HepG2 (cell line): ENCODE measurements around the gene NTN5. TPM values are rescaled to one million over a fixed set of nuclear protein-coding genes. Genes with fewer than 3 reads are reported as not detected.

Experiments used
- ATAC-seq: fragments of 200-7000 bp; cut with Tn5 transposase; 3 replicates; pipeline ENCODE4 v1.9.1; 2020; ENCODE audit warnings: mild to moderate bottlenecking, moderate library complexity
- BruUV-seq: library from RNA; stranded (reverse); fragments of 400-500 nt; replicated peaks from 2 replicates; lab custom pipeline; 2021; lab: Mats Ljungman, UMichigan
- CTCF ChIA-PET: fragments of 300-600 bp; formaldehyde crosslinking; extraction: SDS; loops from one replicate; lab custom pipeline; 2021; ENCODE audit warnings: low total read pairs, inconsistent platforms, low intra/inter-chr PET ratio; lab: Yijun Ruan, JAX
- POLR2A ChIA-PET: fragments of 350-600 bp; sonication (Branson Sonifier 250); formaldehyde crosslinking; loops from one replicate; lab custom pipeline; 2020; ENCODE audit warnings: antibody characterized with exemption, inconsistent platforms; lab: Yijun Ruan, JAX
- DNase-seq: peaks from one replicate; pipeline ENCODE4 v3.0.0-alpha.2; 2015; ENCODE audit warnings: low spot score
- FAIRE-seq: peaks from 3 replicates; lab custom pipeline; 2011; peaks lifted over from hg19 to GRCh38; lab: Jason Lieb, UNC
- H2AFZ ChIP-seq: one replicate; pipeline ENCODE4 v1.6.1; 2011; ENCODE audit warnings: low read length, inconsistent platforms
- H3K27ac ChIP-seq: fragments of 300-600 bp; 3 replicates; pipeline ENCODE4 v1.8.0; 2011; ENCODE audit warnings: mixed run types, mild to moderate bottlenecking, mixed read lengths, low read length, inconsistent platforms; ENCODE audit not compliant: insufficient read depth; ENCODE audit errors: extremely low read length
- H3K27me3 ChIP-seq, 2 experiments: fragments of 200-600 bp in 1 of 2; 2 replicates in 1 of 2; 3 replicates in 1 of 2; pipeline versions ENCODE4 v1.6.0 to v1.8.0; 2011; ENCODE audit warnings: low read length in 2 of 2, mild to moderate bottlenecking in 2 of 2, moderate library complexity in 2 of 2, inconsistent platforms in 1 of 2; ENCODE audit not compliant: insufficient read depth in 2 of 2, control insufficient read depth in 1 of 2
- H3K36me3 ChIP-seq, 2 experiments: fragments of 200-600 bp in 1 of 2; replicated peaks in 1 of 2; 2 replicates in 1 of 2; 3 replicates in 1 of 2; pipeline versions ENCODE4 v1.5.1 to v1.8.0; 2011; ENCODE audit warnings: low read length in 2 of 2, inconsistent platforms in 1 of 2; ENCODE audit not compliant: insufficient read depth in 2 of 2, control insufficient read depth in 1 of 2
- H3K4me1 ChIP-seq: 2 replicates; pipeline ENCODE4 v1.5.1; 2012; ENCODE audit warnings: low read length, inconsistent platforms; ENCODE audit not compliant: insufficient read depth
- H3K4me2 ChIP-seq: 2 replicates; pipeline ENCODE4 v1.6.0; 2011; ENCODE audit warnings: low read depth, low read length, inconsistent platforms
- H3K4me3 ChIP-seq, 3 experiments: fragments of 200-600 bp in 1 of 3; sonication (generic), shearing (Covaris generic) in 1 of 3; replicated peaks in 1 of 3; 2 replicates each; pipeline ENCODE4 v1.5.1; 2011 to 2016; ENCODE audit warnings: low read length in 3 of 3, inconsistent platforms in 2 of 3, low read depth in 2 of 3, mild to moderate bottlenecking in 2 of 3, control low read depth in 1 of 3, mixed read lengths in 1 of 3; ENCODE audit not compliant: insufficient read depth in 1 of 3
- H3K79me2 ChIP-seq: one replicate; pipeline ENCODE4 v1.6.1; 2011; ENCODE audit warnings: low read length, inconsistent platforms; ENCODE audit not compliant: insufficient read depth
- H3K9ac ChIP-seq: 2 replicates; pipeline ENCODE4 v1.6.0; 2011; ENCODE audit warnings: mild to moderate bottlenecking, low read depth, low read length, inconsistent platforms; ENCODE audit not compliant: insufficient read depth
- H3K9me3 ChIP-seq: 2 replicates; pipeline ENCODE4 v1.5.1; 2012; ENCODE audit warnings: mild to moderate bottlenecking, low read length
- H4K20me1 ChIP-seq: 2 replicates; pipeline ENCODE4 v1.6.0; 2011; ENCODE audit warnings: inconsistent platforms, mild to moderate bottlenecking, low read length, moderate library complexity; ENCODE audit not compliant: insufficient read depth
- CBX1 ChIP-seq: IDR thresholded peaks from one replicate; pipeline ENCODE4 v1.6.1; 2016; ENCODE audit warnings: antibody characterized with exemption, low read depth
- FIP1L1 ChIP-seq: fragments of 200-400 bp; formaldehyde crosslinking; IDR thresholded peaks from 2 replicates; pipeline ENCODE4 v1.6.1; 2018; ENCODE audit warnings: low read depth, mild to moderate bottlenecking, low read length, moderate library complexity, borderline replicate concordance; ENCODE audit not compliant: insufficient read depth
- NBN ChIP-seq: fragments of 450-650 bp; conservative IDR thresholded peaks from 2 replicates; pipeline ENCODE4 v1.6.1; 2017
- NFKBIZ ChIP-seq: IDR thresholded peaks from 2 replicates; pipeline ENCODE4 v1.6.1; 2018; ENCODE audit warnings: missing genetic modification reagents, missing compliant biosample characterization
- PRMT3 ChIP-seq: sonication (generic); formaldehyde crosslinking; IDR thresholded peaks from 2 replicates; pipeline ENCODE4 v1.8.1; 2022; ENCODE audit warnings: low read depth, mild to moderate bottlenecking, moderate library complexity, missing genetic modification reagents, borderline replicate concordance
- YY1 ChIP-seq: IDR thresholded peaks from 2 replicates; pipeline ENCODE4 v1.6.1; 2011; ENCODE audit warnings: low read length, low read depth, moderate library complexity, mild to moderate bottlenecking; ENCODE audit not compliant: insufficient read depth, insufficient replicate concordance
- ZFP90 ChIP-seq: sonication (generic); formaldehyde crosslinking; IDR thresholded peaks from 2 replicates; pipeline ENCODE4 v1.8.0; 2022; ENCODE audit warnings: missing genetic modification reagents, mild to moderate bottlenecking, inconsistent platforms, borderline replicate concordance
- WGBS: methylation state at CpG from one replicate; pipeline ENCODE4 v1.1.6; 2017; ENCODE audit warnings: low lambda C conversion rate; 5-methylcytosine and 5-hydroxymethylcytosine counted together
- in situ Hi-C: cut with HindIII; loops from 2 replicates; pipeline ENCODE4 v1.10.0; 2017; ENCODE audit warnings: low pct_unique_long_range_greater_than_20kb; ENCODE audit not compliant: extremely low pct_ligation_motif_present
- intact Hi-C: fragments of 100-400 bp; cut with micrococcal nuclease; formaldehyde crosslinking; loops from one replicate; pipeline ENCODE4 v1.10.0; 2022; ENCODE audit not compliant: unreplicated experiment
- polyA plus RNA-seq, 8 experiments: library from polyadenylated mRNA; depleted of rRNA in 3 of 8; stranded (reverse) in 7 of 8; unstranded in 1 of 8; fragments of >200 nt; fragmentation: Illumina TruSeq in 4 of 8; extraction: Trizol in 4 of 8; gene quantifications; 2 replicates each; pipeline versions ENCODE4 v1.2.1 to v1.2.3, GENCODE V29; 2011 to 2016; ENCODE audit warnings: low read depth in 4 of 8, missing spikeins in 1 of 8, mixed read lengths in 1 of 8; ENCODE audit not compliant: insufficient read depth in 1 of 8
- total RNA-seq, 5 experiments: library from RNA; depleted of rRNA; stranded (reverse); fragments of >200 nt; fragmentation: Illumina TruSeq; extraction: Trizol; gene quantifications; 2 replicates each; pipeline ENCODE4 v1.2.3, GENCODE V29; 2016; ENCODE audit warnings: low read depth in 1 of 5
- TF ChIP-seq, protein P1 (sequence below): sonication (generic); formaldehyde crosslinking; IDR thresholded peaks from 2 replicates; pipeline ENCODE4 v1.8.1; 2023; ENCODE audit warnings: missing genetic modification reagents, mild to moderate bottlenecking, borderline replicate concordance
- TF ChIP-seq, protein P2 (sequence below): sonication (generic); formaldehyde crosslinking; IDR thresholded peaks from 2 replicates; pipeline ENCODE4 v1.4.0; 2020; ENCODE audit warnings: missing genetic modification reagents

Gene NTN5
- total and polyA plus RNA-seq, 2 of the 13 experiments (the other 11 are each of a cell fraction or from before 2014, with no cell fraction given), result 0.05 TPM; not detected in 1

DNA sequence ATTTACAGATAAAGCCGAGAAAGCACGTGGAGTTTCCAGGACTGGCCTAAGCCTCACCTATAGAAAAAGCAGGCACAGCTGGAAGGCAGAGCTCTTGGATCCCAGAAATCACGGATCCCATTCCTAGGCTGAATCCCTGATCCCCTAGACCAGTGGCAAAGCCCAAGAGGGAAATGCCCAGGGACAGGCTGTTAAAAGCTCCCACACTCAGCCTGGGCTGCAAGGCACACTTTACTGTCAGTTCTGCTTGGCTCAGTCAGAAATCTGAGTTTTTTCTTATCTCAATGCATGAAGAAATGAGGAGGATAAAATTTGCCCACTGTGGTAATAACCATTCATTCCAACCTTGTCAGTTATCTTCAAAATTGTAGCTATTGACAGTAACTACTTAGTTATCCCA lies 15.0 kb upstream of the NTN5 start:
- no peak for ATAC-seq
- H3K9ac ChIP-seq, result no peak overlapping the region
- no peak for FAIRE-seq
- intact Hi-C loops (no loop called here), in situ Hi-C loops (no loop called here)
- no peaks in the 10 kb centered on the region for H4K20me1 ChIP-seq
- H3K27me3 ChIP-seq, result 0 out of 5 replicates have a peak, but pooled peaks cover 0 to 1% of the 10 kb centered on the region in 2 experiments
- 75% methylated on average over 3 of the region's 3 CpGs for WGBS
- H3K79me2 ChIP-seq, result no peaks in the 10 kb centered on the region
- no peaks in the 10 kb centered on the region for H3K9me3 ChIP-seq
- no peak for DNase-seq
- H3K27ac ChIP-seq, result no peak overlapping the region
- TF ChIP-seq FIP1L1, result no peak
- no peak for TF ChIP-seq CBX1
- TF ChIP-seq PRMT3 (CRISPR knock-in tag), result no peak
- no peak for TF ChIP-seq YY1
- no peak for TF ChIP-seq ZFP90 (CRISPR knock-in tag)
- TF ChIP-seq NBN, result no peak
- TF ChIP-seq, protein P1, sequence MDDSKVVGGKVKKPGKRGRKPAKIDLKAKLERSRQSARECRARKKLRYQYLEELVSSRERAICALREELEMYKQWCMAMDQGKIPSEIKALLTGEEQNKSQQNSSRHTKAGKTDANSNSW (CRISPR knock-in tag), result no peak
- no peak for TF ChIP-seq NFKBIZ
- TF ChIP-seq, protein P2, sequence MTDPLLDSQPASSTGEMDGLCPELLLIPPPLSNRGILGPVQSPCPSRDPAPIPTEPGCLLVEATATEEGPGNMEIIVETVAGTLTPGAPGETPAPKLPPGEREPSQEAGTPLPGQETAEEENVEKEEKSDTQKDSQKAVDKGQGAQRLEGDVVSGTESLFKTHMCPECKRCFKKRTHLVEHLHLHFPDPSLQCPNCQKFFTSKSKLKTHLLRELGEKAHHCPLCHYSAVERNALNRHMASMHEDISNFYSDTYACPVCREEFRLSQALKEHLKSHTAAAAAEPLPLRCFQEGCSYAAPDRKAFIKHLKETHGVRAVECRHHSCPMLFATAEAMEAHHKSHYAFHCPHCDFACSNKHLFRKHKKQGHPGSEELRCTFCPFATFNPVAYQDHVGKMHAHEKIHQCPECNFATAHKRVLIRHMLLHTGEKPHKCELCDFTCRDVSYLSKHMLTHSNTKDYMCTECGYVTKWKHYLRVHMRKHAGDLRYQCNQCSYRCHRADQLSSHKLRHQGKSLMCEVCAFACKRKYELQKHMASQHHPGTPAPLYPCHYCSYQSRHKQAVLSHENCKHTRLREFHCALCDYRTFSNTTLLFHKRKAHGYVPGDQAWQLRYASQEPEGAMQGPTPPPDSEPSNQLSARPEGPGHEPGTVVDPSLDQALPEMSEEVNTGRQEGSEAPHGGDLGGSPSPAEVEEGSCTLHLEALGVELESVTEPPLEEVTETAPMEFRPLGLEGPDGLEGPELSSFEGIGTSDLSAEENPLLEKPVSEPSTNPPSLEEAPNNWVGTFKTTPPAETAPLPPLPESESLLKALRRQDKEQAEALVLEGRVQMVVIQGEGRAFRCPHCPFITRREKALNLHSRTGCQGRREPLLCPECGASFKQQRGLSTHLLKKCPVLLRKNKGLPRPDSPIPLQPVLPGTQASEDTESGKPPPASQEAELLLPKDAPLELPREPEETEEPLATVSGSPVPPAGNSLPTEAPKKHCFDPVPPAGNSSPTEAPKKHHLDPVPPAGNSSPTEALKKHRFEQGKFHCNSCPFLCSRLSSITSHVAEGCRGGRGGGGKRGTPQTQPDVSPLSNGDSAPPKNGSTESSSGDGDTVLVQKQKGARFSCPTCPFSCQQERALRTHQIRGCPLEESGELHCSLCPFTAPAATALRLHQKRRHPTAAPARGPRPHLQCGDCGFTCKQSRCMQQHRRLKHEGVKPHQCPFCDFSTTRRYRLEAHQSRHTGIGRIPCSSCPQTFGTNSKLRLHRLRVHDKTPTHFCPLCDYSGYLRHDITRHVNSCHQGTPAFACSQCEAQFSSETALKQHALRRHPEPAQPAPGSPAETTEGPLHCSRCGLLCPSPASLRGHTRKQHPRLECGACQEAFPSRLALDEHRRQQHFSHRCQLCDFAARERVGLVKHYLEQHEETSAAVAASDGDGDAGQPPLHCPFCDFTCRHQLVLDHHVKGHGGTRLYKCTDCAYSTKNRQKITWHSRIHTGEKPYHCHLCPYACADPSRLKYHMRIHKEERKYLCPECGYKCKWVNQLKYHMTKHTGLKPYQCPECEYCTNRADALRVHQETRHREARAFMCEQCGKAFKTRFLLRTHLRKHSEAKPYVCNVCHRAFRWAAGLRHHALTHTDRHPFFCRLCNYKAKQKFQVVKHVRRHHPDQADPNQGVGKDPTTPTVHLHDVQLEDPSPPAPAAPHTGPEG (CRISPR knock-in tag), result no peak
- CTCF ChIA-PET, result no interaction called here
- no peak overlapping the region for H3K4me3 ChIP-seq
- no peaks in the 10 kb centered on the region for H3K36me3 ChIP-seq
- BruUV-seq, result no TSS peak
- H2AFZ ChIP-seq, result no peak overlapping the region
- no peak overlapping the region for H3K4me2 ChIP-seq
- H3K4me1 ChIP-seq, result peaks cover 49% of the 10 kb centered on the region
- POLR2A ChIA-PET, result no interaction called here
